ENCODE results near the gene CAPN3.

The CAPN3 gene

GRCh38 chr15:42453826-42454225 is 94.5 kb downstream of the CAPN3 start:
- DNase-seq, result no peak
- ATAC-seq, result no peak

GRCh38 chr15:42456531-42456930 is 97.2 kb downstream of the CAPN3 start:
- no peak for ATAC-seq

GRCh38 chr15:42456971-42457370 is 97.7 kb downstream of the CAPN3 start:
- DNase-seq (no peak), ATAC-seq (no peak)

More at GRCh38 chr15:42456531-42456930, 97.2 kb downstream of the CAPN3 start:
- no peak for DNase-seq

- DNase-seq (no peak), ATAC-seq (no peak)
Measured at GRCh38 chr15:42457445-42458442, 98.4 kb downstream of the CAPN3 start.

GRCh38 chr15:42461261-42461660 is 102.0 kb downstream of the CAPN3 start:
- ATAC-seq (no peak), DNase-seq (no peak)

All from stimulated activated naive CD8-positive, alpha-beta T cell treated with anti-CD3 and anti-CD28 coated beads, Interleukin-15, Interleukin-2, amounts not matched to agents 100 U/mL and 50 U/mL, for 24 hours (primary cell).